ENCODE results near the gene PACSIN2. TPM values are rescaled to one million over a fixed set of nuclear protein-coding genes. Genes with fewer than 3 reads are reported as not detected.
A peak's percentile ranks its signal among the peaks of the same experiment; 100 is the strongest.

PACSIN2 gene
- total and polyA plus RNA-seq, 10 of the 15 experiments (the other 5 are each of a cell fraction or from before 2014, with no cell fraction given): 0.93 to 78.7 (median 46.8) TPM

DNA sequence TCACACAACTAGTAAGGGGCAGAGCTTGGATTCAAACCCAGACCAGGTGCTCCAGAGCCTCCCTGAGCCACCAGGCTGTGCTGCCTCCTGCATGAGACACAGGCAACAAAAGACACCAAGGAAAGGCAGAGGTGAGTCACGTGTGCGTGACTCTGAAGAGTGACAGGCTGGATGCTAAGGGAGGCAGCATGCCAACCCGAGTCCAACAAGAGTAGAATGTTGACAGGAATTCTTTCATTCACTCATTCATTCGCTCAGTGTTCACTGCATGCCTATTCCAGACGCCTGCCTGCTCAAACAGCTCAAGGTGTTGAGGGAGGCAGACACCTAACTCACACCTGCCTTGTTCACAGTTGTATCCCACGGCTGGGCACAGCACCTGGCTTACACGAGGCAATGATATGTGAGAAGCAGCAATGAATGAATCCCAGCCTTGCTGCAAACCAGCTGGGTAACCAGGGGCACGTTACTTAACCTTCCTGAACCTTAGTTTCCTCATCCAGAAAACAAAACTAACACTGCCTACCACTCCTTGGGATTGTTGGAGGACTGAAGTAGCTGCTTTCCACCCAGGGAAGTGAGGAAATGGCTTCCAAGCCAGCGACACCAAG is 84.0 kb downstream of the PACSIN2 start (continued):
- TF ChIP-seq, protein P1, sequence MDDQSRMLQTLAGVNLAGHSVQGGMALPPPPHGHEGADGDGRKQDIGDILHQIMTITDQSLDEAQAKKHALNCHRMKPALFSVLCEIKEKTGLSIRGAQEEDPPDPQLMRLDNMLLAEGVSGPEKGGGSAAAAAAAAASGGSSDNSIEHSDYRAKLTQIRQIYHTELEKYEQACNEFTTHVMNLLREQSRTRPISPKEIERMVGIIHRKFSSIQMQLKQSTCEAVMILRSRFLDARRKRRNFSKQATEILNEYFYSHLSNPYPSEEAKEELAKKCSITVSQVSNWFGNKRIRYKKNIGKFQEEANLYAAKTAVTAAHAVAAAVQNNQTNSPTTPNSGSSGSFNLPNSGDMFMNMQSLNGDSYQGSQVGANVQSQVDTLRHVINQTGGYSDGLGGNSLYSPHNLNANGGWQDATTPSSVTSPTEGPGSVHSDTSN (IDR thresholded peaks at IDR 0.05; ENCODE audit: insufficient replicate concordance, low read depth, low read length): peak; percentile 85
- TF ChIP-seq CBFB (IDR thresholded peaks at IDR 0.05; ENCODE audit: low read depth) (no peak), HDAC6 (IDR thresholded peaks at IDR 0.05; ENCODE audit: unreplicated experiment) (no peak), ZNF274 (IDR thresholded peaks at IDR 0.05; ENCODE audit: insufficient read depth, insufficient read length) (no peak), SREBF2 (IDR thresholded peaks at IDR 0.05; ENCODE audit: low read length) (no peak), PAX8 (IDR thresholded peaks at IDR 0.05) (no peak), MYC (IDR thresholded peaks at IDR 0.05; ENCODE audit: insufficient read depth, insufficient read length, insufficient replicate concordance, low read length, severe bottlenecking) (no peak), CBX5 (IDR thresholded peaks at IDR 0.05; ENCODE audit: low read depth) (no peak), KAT2A (conservative IDR thresholded peaks at IDR 0.05; ENCODE audit: control insufficient read depth, low read depth, low read length) (no peak), MXI1 (IDR thresholded peaks at IDR 0.05; ENCODE audit: low read depth, low read length) (peak; percentile 31; the same call in 1 of the 2 replicates), ZNF217 (IDR thresholded peaks at IDR 0.05) (no peak), POLR2AphosphoS5 (IDR thresholded peaks at IDR 0.05; ENCODE audit: low read length) (peak; percentile 60; the same call in 1 of the 2 replicates), MEF2B (IDR thresholded peaks at IDR 0.05; ENCODE audit: partially characterized antibody, poor library complexity, severe bottlenecking) (no peak), WRNIP1 (IDR thresholded peaks at IDR 0.05; ENCODE audit: borderline replicate concordance, low read depth, low read length) (no peak), YY1 (IDR thresholded peaks at IDR 0.05; ENCODE audit: low read depth, low read length) (no peak), POLR2AphosphoS2 (IDR thresholded peaks at IDR 0.05; ENCODE audit: low read depth, low read length) (no peak), NFXL1 (IDR thresholded peaks at IDR 0.05; ENCODE audit: borderline replicate concordance) (no peak), TCF3 (IDR thresholded peaks at IDR 0.05; ENCODE audit: borderline replicate concordance, insufficient read depth, low read depth, low read length) (no peak), RB1 (IDR thresholded peaks at IDR 0.05; ENCODE audit: borderline replicate concordance) (no peak), HDAC2 (IDR thresholded peaks at IDR 0.05) (no peak), MYB (IDR thresholded peaks at IDR 0.05; ENCODE audit: borderline replicate concordance, low read depth, low read length) (no peak), NFYB (IDR thresholded peaks at IDR 0.05; ENCODE audit: insufficient read depth, low read depth, low read length) (0 out of 2 replicates have a peak, but pooled peaks have one; percentile 26), CREB1 (IDR thresholded peaks at IDR 0.05; ENCODE audit: low read depth) (no peak), SUPT20H (IDR thresholded peaks at IDR 0.05; ENCODE audit: borderline replicate concordance, control insufficient read depth, low read depth, low read length) (no peak), IRF3 (IDR thresholded peaks at IDR 0.05) (no peak), MEF2A (IDR thresholded peaks at IDR 0.05; ENCODE audit: insufficient read depth, low read depth, low read length) (no peak), PKNOX1 (IDR thresholded peaks at IDR 0.05) (peak; percentile 95)
- TF ChIP-seq, protein P2, sequence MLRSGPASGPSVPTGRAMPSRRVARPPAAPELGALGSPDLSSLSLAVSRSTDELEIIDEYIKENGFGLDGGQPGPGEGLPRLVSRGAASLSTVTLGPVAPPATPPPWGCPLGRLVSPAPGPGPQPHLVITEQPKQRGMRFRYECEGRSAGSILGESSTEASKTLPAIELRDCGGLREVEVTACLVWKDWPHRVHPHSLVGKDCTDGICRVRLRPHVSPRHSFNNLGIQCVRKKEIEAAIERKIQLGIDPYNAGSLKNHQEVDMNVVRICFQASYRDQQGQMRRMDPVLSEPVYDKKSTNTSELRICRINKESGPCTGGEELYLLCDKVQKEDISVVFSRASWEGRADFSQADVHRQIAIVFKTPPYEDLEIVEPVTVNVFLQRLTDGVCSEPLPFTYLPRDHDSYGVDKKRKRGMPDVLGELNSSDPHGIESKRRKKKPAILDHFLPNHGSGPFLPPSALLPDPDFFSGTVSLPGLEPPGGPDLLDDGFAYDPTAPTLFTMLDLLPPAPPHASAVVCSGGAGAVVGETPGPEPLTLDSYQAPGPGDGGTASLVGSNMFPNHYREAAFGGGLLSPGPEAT (IDR thresholded peaks at IDR 0.05; ENCODE audit: low read depth): no peak

Measured in GM12878 (cell line).